GM12878 (cell line): ENCODE results near the gene PPP1CC. TPM values are rescaled to one million over a fixed set of nuclear protein-coding genes. Genes with fewer than 3 reads are reported as not detected.

Experiments used
- ATAC-seq: fragments of 200-7000 bp; cut with Tn5 transposase; 3 replicates; pipeline ENCODE4 v1.9.1; 2020; ENCODE audit warnings: mild to moderate bottlenecking, moderate library complexity
- BruUV-seq: library from RNA; stranded (reverse); fragments of 400-500 nt; replicated peaks from 2 replicates; lab custom pipeline; 2021; lab: Mats Ljungman, UMichigan
- CTCF ChIA-PET: fragments of 300-600 bp; sonication (Branson Sonifier 250); formaldehyde crosslinking; extraction: SDS; loops from one replicate; lab custom pipeline; 2021; ENCODE audit warnings: inconsistent platforms; lab: Yijun Ruan, JAX
- POLR2A ChIA-PET: fragments of 350-600 bp; formaldehyde crosslinking; extraction: SDS; loops from one replicate; lab custom pipeline; 2021; ENCODE audit warnings: inconsistent platforms; lab: Charles Lee
- RAD21 ChIA-PET: fragments of 300-600 bp; sonication (Branson Sonifier 250); formaldehyde crosslinking; loops from one replicate; lab custom pipeline; 2023; ENCODE audit warnings: antibody characterized with exemption; ENCODE audit not compliant: unreplicated experiment; lab: Charles Lee
- SMC1A ChIA-PET: fragments of 300-600 bp; sonication (Branson Sonifier 250); formaldehyde crosslinking; loops from one replicate; lab custom pipeline; 2023; ENCODE audit not compliant: unreplicated experiment, uncharacterized antibody; lab: Charles Lee
- DNase-seq: peaks from one replicate; pipeline ENCODE4 v3.0.0-alpha.2; 2011; ENCODE audit warnings: low read depth, low spot score
- FAIRE-seq: peaks from 3 replicates; lab custom pipeline; 2011; peaks lifted over from hg19 to GRCh38; lab: Jason Lieb, UNC
- H2AFZ ChIP-seq: 2 replicates; pipeline ENCODE4 v1.6.0; 2011; ENCODE audit warnings: low read depth, low read length, control low read depth; ENCODE audit not compliant: control insufficient read depth
- H3K27ac ChIP-seq: 2 replicates; pipeline ENCODE4 v1.5.1; 2011; ENCODE audit warnings: control low read depth; ENCODE audit not compliant: control insufficient read depth, insufficient read depth
- H3K27me3 ChIP-seq, 2 experiments: replicated peaks in 1 of 2; 2 replicates each; pipeline versions ENCODE4 v1.6.0 to v1.6.1; 2011; ENCODE audit warnings: low read length in 1 of 2; ENCODE audit not compliant: control insufficient read depth in 2 of 2, insufficient read depth in 2 of 2
- H3K36me3 ChIP-seq, 2 experiments: 2 replicates each; pipeline ENCODE4 v1.5.1; 2011; ENCODE audit warnings: low read length in 1 of 2; ENCODE audit not compliant: control insufficient read depth in 2 of 2, insufficient read depth in 2 of 2
- H3K4me1 ChIP-seq: 2 replicates; pipeline ENCODE4 v1.6.1; 2011; ENCODE audit warnings: mild to moderate bottlenecking, low read length, moderate library complexity, mixed read lengths; ENCODE audit not compliant: control insufficient read depth, insufficient read depth
- H3K4me2 ChIP-seq: 2 replicates; pipeline ENCODE4 v1.6.0; 2011; ENCODE audit warnings: control low read depth; ENCODE audit not compliant: control insufficient read depth, insufficient read depth
- H3K4me3 ChIP-seq: fragments of 200-600 bp; sonication (generic); 2 replicates; pipeline ENCODE4 v1.5.1; 2016
- H3K79me2 ChIP-seq: 2 replicates; pipeline ENCODE4 v1.6.0; 2011; ENCODE audit warnings: low read length; ENCODE audit not compliant: control insufficient read depth, insufficient read depth
- H3K9ac ChIP-seq: 2 replicates; pipeline ENCODE4 v1.8.0; 2011; ENCODE audit warnings: low read length, control low read depth, mixed read lengths; ENCODE audit not compliant: control insufficient read depth, insufficient read depth
- H3K9me3 ChIP-seq: replicated peaks from 3 replicates; pipeline ENCODE4 v1.5.1; 2011; ENCODE audit warnings: mild to moderate bottlenecking, low read length; ENCODE audit not compliant: control insufficient read depth, insufficient read depth
- H4K20me1 ChIP-seq: 2 replicates; pipeline ENCODE4 v1.6.0; 2011; ENCODE audit not compliant: control insufficient read depth, insufficient read depth
- BACH1 ChIP-seq: fragments of 450-650 bp; IDR thresholded peaks from 2 replicates; pipeline ENCODE4 v1.6.1; 2017; ENCODE audit warnings: mild to moderate bottlenecking, borderline replicate concordance
- BMI1 ChIP-seq: fragments of 450-650 bp; IDR thresholded peaks from 2 replicates; pipeline ENCODE4 v1.6.1; 2016; ENCODE audit warnings: mild to moderate bottlenecking, moderate library complexity, borderline replicate concordance
- BRCA1 ChIP-seq: IDR thresholded peaks from 2 replicates; pipeline ENCODE4 v1.6.1; 2011; ENCODE audit warnings: low read depth, low read length, improper control_type of control experiment
- CBX5 ChIP-seq: sonication (generic); IDR thresholded peaks from 2 replicates; pipeline ENCODE4 v1.6.1; 2016; ENCODE audit warnings: low read depth, moderate library complexity, mild to moderate bottlenecking, inconsistent platforms
- GATAD2B ChIP-seq: fragments of 450-650 bp; conservative IDR thresholded peaks from 2 replicates; pipeline ENCODE4 v1.6.1; 2017; ENCODE audit warnings: low read depth, mild to moderate bottlenecking, moderate library complexity
- KDM1A ChIP-seq: fragments of 200-600 bp; sonication (generic); IDR thresholded peaks from 2 replicates; pipeline ENCODE4 v1.6.1; 2016; ENCODE audit warnings: borderline replicate concordance
- RAD21 ChIP-seq: IDR thresholded peaks from 2 replicates; pipeline ENCODE4 v1.6.1; 2011; ENCODE audit warnings: mild to moderate bottlenecking, low read depth, low read length, moderate library complexity; ENCODE audit not compliant: insufficient read depth
- SMARCA5 ChIP-seq: fragments of 450-650 bp; IDR thresholded peaks from 2 replicates; pipeline ENCODE4 v1.6.1; 2017; ENCODE audit warnings: mild to moderate bottlenecking
- SMC3 ChIP-seq: IDR thresholded peaks from 2 replicates; pipeline ENCODE4 v1.6.1; 2011; ENCODE audit warnings: low read length, improper control_type of control experiment, borderline replicate concordance
- WGBS: methylation state at CpG from one replicate; pipeline ENCODE4 v1.1.6; 2016; ENCODE audit warnings: low lambda C conversion rate; ENCODE audit not compliant: insufficient replicate concordance, insufficient coverage; ENCODE audit errors: missing lambda C conversion rate; 5-methylcytosine and 5-hydroxymethylcytosine counted together
- in situ Hi-C: fragments of 300-500 bp; cut with MboI; formaldehyde crosslinking; loops from 9 replicates; pipeline ENCODE4 v1.14.3; 2018; ENCODE audit warnings: mixed read lengths
- intact Hi-C: fragments of 100-400 bp; cut with micrococcal nuclease; formaldehyde crosslinking; loops from one replicate; pipeline ENCODE4 v1.14.2; 2022; ENCODE audit not compliant: unreplicated experiment
- polyA plus RNA-seq, 11 experiments: library from polyadenylated mRNA; depleted of rRNA in 4 of 11; unstranded in 6 of 11; stranded (reverse) in 5 of 11; fragments of >200 nt; fragmentation: Nextera tagmentation in 4 of 11; fragmentation: Illumina TruSeq in 1 of 11; extraction: Ambion mirVana in 4 of 11; extraction: Trizol in 1 of 11; gene quantifications; 1 replicate in 1 of 11; 2 replicates in 10 of 11; pipeline versions ENCODE4 v1.2.1 to v1.2.3, GENCODE V29; 2011 to 2016; ENCODE audit warnings: inconsistent platforms in 2 of 11, missing spikeins in 2 of 11, low read depth in 1 of 11
- total RNA-seq, 4 experiments: library from RNA; depleted of rRNA in 3 of 4; stranded (reverse); fragments of >200 nt in 3 of 4; fragmentation: Illumina TruSeq in 1 of 4; extraction: Trizol in 1 of 4; gene quantifications; 2 replicates each; pipeline versions ENCODE4 v1.2.1 to v1.2.3, GENCODE V29; 2013 to 2021
- TF ChIP-seq, protein P1 (sequence below): fragments of 450-650 bp; IDR thresholded peaks from 2 replicates; pipeline ENCODE4 v1.6.1; 2017; ENCODE audit warnings: mild to moderate bottlenecking
- TF ChIP-seq, protein P2 (sequence below): IDR thresholded peaks from 2 replicates; pipeline ENCODE4 v1.6.1; 2011; ENCODE audit warnings: low read depth, low read length, improper control_type of control experiment, borderline replicate concordance
- TF ChIP-seq, protein P3 (sequence below): IDR thresholded peaks from 2 replicates; pipeline ENCODE4 v1.6.1; 2011; ENCODE audit warnings: low read depth, mild to moderate bottlenecking, low read length, moderate library complexity, borderline replicate concordance; ENCODE audit errors: extremely low read depth
- TF ChIP-seq, protein P4 (sequence below), 3 experiments: IDR thresholded peaks in 2 of 3; conservative IDR thresholded peaks in 1 of 3; 2 replicates each; pipeline ENCODE4 v1.5.1; 2011; ENCODE audit warnings: low read depth in 3 of 3, low read length in 3 of 3, mild to moderate bottlenecking in 3 of 3, control low read depth in 2 of 3, moderate library complexity in 2 of 3, inconsistent platforms in 1 of 3, mixed read lengths in 1 of 3; ENCODE audit not compliant: control insufficient read depth in 2 of 3, insufficient read depth in 1 of 3; ENCODE audit errors: extremely low read depth in 1 of 3

Gene PPP1CC
- total and polyA plus RNA-seq, 10 of the 15 experiments (the other 5 are each of a cell fraction or from before 2014, with no cell fraction given), result 64.4 to 279 (median 157) TPM

DNA sequence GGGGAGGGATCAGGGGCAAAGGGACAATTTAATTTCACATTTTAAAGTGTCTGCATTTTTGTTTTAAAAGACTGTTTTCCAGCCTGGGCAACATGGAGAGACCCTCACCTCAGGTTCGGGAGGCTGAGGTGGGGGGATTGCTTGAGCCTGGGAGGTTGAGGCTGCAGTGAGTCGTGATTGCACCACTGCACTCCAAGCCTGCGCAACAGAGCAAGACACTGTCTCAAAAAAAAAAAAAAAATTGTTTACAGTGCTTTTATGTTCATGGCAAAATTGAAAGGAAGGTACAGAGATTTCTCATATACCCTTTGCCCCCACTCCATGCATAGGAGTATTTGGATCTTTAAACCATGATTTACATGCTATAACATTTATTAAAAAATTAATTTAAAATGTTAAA, 37.4 kb downstream of the PPP1CC start (continued):
- TF ChIP-seq CBX5 (no peak), BRCA1 (no peak)
- TF ChIP-seq, protein P1, sequence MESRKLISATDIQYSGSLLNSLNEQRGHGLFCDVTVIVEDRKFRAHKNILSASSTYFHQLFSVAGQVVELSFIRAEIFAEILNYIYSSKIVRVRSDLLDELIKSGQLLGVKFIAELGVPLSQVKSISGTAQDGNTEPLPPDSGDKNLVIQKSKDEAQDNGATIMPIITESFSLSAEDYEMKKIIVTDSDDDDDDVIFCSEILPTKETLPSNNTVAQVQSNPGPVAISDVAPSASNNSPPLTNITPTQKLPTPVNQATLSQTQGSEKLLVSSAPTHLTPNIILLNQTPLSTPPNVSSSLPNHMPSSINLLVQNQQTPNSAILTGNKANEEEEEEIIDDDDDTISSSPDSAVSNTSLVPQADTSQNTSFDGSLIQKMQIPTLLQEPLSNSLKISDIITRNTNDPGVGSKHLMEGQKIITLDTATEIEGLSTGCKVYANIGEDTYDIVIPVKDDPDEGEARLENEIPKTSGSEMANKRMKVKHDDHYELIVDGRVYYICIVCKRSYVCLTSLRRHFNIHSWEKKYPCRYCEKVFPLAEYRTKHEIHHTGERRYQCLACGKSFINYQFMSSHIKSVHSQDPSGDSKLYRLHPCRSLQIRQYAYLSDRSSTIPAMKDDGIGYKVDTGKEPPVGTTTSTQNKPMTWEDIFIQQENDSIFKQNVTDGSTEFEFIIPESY, result no peak
- TF ChIP-seq, protein P2, sequence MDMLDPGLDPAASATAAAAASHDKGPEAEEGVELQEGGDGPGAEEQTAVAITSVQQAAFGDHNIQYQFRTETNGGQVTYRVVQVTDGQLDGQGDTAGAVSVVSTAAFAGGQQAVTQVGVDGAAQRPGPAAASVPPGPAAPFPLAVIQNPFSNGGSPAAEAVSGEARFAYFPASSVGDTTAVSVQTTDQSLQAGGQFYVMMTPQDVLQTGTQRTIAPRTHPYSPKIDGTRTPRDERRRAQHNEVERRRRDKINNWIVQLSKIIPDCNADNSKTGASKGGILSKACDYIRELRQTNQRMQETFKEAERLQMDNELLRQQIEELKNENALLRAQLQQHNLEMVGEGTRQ, result no peak
- TF ChIP-seq, protein P3, sequence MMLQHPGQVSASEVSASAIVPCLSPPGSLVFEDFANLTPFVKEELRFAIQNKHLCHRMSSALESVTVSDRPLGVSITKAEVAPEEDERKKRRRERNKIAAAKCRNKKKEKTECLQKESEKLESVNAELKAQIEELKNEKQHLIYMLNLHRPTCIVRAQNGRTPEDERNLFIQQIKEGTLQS, result no peak

DNA sequence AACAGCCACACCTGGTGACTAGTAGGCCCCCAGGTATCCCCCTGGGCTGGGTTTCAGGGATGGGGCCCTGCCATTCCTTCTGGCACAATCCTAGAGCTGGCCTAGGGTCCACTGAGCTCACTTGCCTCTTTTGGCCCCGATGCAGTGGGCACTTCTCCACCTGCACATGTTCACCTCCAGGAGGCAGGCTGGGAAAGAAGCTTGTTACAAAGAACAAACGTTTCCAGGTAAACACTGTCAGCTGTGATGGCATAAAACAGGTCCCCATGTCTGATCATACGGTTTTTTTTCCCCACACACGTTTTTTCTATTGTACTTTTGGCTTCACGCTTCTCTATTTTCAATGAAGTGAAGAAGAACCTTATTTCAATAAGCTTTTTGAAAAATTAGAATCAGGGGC, 37.9 kb downstream of the PPP1CC start:
- H3K27ac ChIP-seq, result no peak overlapping the region
- TF ChIP-seq SMARCA5, result no peak
- no peak for TF ChIP-seq BACH1
- peak; percentile 70; the same call in 1 of the 2 replicates for TF ChIP-seq SMC3
- TF ChIP-seq, protein P4, sequence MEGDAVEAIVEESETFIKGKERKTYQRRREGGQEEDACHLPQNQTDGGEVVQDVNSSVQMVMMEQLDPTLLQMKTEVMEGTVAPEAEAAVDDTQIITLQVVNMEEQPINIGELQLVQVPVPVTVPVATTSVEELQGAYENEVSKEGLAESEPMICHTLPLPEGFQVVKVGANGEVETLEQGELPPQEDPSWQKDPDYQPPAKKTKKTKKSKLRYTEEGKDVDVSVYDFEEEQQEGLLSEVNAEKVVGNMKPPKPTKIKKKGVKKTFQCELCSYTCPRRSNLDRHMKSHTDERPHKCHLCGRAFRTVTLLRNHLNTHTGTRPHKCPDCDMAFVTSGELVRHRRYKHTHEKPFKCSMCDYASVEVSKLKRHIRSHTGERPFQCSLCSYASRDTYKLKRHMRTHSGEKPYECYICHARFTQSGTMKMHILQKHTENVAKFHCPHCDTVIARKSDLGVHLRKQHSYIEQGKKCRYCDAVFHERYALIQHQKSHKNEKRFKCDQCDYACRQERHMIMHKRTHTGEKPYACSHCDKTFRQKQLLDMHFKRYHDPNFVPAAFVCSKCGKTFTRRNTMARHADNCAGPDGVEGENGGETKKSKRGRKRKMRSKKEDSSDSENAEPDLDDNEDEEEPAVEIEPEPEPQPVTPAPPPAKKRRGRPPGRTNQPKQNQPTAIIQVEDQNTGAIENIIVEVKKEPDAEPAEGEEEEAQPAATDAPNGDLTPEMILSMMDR (IDR thresholded peaks at IDR 0.05 in 2 of 3, conservative IDR thresholded peaks at IDR 0.05 in 1 of 3; ENCODE audit: control insufficient read depth in 2 of 3, extremely low read depth in 1 of 3, insufficient read depth in 1 of 3, low read depth in 3 of 3, low read length in 3 of 3), result peak; percentile 41 to 61 (median 60)
- no peak for TF ChIP-seq BMI1
- TF ChIP-seq GATAD2B, result no peak
- peak; percentile 63 for TF ChIP-seq RAD21
- TF ChIP-seq KDM1A, result no peak

More for the DNA sequence above, 37.9 kb downstream of the PPP1CC start:
- 20% methylated on average over 5 of the region's 5 CpGs for WGBS
- Histone ChIP-seq H4K20me1 (no peaks in the 10 kb centered on the region), H3K36me3 (no peaks in the 10 kb centered on the region), H3K9ac (no peak overlapping the region), H3K4me2 (no peak overlapping the region), H3K27me3 (no peaks in the 10 kb centered on the region), H3K79me2 (no peaks in the 10 kb centered on the region), H3K4me1 (no peaks in the 10 kb centered on the region), H3K4me3 (no peak overlapping the region), H3K9me3 (no peaks in the 10 kb centered on the region), H2AFZ (no peak overlapping the region)
- SMC1A ChIA-PET, result interaction anchor here (0.6 to 1.9 kb wide), 27 partner anchors 8 to 751 kb away, joined by 3 to 24 read pairs (median 4); partner anchors contain the start of genes ARPC3 and CCDC63
- ATAC-seq (peak; percentile 72), FAIRE-seq (no peak), DNase-seq (no peak)
- BruUV-seq, result no TSS peak
- intact Hi-C loops (loop anchor here (1.0 kb wide), 1 partner anchor 122 kb away; no protein-coding TSS in a partner anchor), in situ Hi-C loops (loop anchor here (5.0 kb wide), 1 partner anchor 123 kb away; no protein-coding TSS in a partner anchor)
- CTCF ChIA-PET, result interaction anchor here (0.6 to 2.4 kb wide), 28 partner anchors 9 to 535 kb away, joined by 3 to 42 read pairs (median 4); partner anchors contain the start of genes ARPC3 and CCDC63
- RAD21 ChIA-PET, result interaction anchor here (0.6 to 2.8 kb wide), 14 partner anchors 10 to 183 kb away, joined by 3 to 36 read pairs (median 4); no protein-coding TSS in a partner anchor
- POLR2A ChIA-PET, result interaction anchor here (0.5 to 1.5 kb wide), 4 partner anchors 22 to 179 kb away, joined by 3 to 5 read pairs (median 3); no protein-coding TSS in a partner anchor
